Measurements from ENCODE around the gene ITPK1. TPM values are rescaled to one million over a fixed set of nuclear protein-coding genes. Genes with fewer than 3 reads are reported as not detected.

ITPK1 gene
- total and polyA plus RNA-seq, 12 donors: 47.1 to 152 (median 92.7) TPM

- ATAC-seq (no peak), DNase-seq (no peak)
- H3K4me1 ChIP-seq: peaks cover 4 to 37% (median 24%) of the 10 kb centered on the region in 9 donors
- intact Hi-C loops (cut with DNase I): no loop called here
- TF ChIP-seq, protein P1, sequence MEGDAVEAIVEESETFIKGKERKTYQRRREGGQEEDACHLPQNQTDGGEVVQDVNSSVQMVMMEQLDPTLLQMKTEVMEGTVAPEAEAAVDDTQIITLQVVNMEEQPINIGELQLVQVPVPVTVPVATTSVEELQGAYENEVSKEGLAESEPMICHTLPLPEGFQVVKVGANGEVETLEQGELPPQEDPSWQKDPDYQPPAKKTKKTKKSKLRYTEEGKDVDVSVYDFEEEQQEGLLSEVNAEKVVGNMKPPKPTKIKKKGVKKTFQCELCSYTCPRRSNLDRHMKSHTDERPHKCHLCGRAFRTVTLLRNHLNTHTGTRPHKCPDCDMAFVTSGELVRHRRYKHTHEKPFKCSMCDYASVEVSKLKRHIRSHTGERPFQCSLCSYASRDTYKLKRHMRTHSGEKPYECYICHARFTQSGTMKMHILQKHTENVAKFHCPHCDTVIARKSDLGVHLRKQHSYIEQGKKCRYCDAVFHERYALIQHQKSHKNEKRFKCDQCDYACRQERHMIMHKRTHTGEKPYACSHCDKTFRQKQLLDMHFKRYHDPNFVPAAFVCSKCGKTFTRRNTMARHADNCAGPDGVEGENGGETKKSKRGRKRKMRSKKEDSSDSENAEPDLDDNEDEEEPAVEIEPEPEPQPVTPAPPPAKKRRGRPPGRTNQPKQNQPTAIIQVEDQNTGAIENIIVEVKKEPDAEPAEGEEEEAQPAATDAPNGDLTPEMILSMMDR (IDR thresholded peaks at IDR 0.05): no peak
- peaks cover 0 to 85% (median 0%) of the 10 kb centered on the region in 9 donors for H3K36me3 ChIP-seq
- H3K4me3 ChIP-seq: no peak overlapping the region
- no peaks in the 10 kb centered on the region for H3K27me3 ChIP-seq
- 90 to 94% methylated on average over 12 of the region's 12 CpGs for WGBS, 2 donors
- H3K27ac ChIP-seq: no peak overlapping the region
- H3K9me3 ChIP-seq: no peaks in the 10 kb centered on the region
Measured at GRCh38 chr14:92946847-92947545, 168.7 kb downstream of the ITPK1 start.

DNA sequence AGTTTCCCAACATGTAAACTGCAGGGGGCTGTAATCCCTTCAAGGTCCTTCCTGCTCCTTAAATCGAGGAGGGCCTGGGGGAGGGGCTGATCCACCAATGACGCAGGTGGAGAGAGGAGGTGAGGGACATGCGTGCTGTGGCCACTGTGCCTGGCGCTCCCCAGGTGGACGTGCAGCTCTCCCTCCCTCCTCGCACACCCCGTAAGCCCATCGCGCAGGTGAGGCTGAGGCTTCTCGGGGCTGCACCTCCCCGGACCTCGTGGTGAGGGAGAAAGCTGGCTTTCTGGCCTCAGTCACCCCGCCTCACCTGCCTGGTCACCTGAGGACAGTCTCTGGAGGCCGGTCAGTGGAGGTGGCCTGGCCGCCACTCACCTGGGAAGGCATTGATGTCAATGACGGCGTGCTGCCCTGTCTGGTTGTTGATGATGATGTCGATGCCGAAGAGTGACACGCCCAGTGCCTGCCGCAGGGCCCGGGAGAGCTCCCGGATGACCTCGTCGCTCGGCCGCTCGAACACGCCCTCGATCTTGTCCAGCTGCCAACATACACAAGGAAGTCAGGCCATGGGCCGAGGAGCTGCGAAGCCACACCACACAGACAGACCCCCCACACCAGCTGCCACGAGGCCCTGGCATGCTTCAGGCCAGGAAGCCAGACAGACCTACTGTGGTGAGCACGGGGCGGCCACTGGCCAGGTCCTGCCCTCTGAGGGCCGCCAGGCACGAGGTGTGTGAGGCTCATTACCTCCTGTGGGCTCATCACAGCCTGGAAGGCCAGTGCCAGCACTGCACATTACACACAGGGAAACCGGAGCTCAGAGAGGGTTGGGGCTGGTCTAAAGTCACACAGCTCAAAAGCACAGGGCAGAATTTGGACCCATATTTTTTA, 169.5 kb downstream of the ITPK1 start:
- Histone ChIP-seq H3K27me3 (no peaks in the 10 kb centered on the region), H3K4me3 (no peak overlapping the region), H3K9me3 (no peaks in the 10 kb centered on the region), H3K4me1 (peaks cover 4 to 31% (median 21%) of the 10 kb centered on the region in 9 donors), H3K36me3 (peaks cover 0 to 89% (median 0%) of the 10 kb centered on the region in 9 donors), H3K27ac (no peak overlapping the region)
- DNase-seq (peak; percentile 52 to 54), ATAC-seq (peak in 7 of 8 donors; percentile 4 to 47 (median 34))
- intact Hi-C loops (cut with DNase I): no loop called here
- 59 to 62% methylated on average over 38 of the region's 38 CpGs for WGBS, 2 donors
- TF ChIP-seq, protein P1 (IDR thresholded peaks at IDR 0.05): no peak

- no peak overlapping the region for H3K4me3 ChIP-seq
- ATAC-seq: no peak
- intact Hi-C loops (cut with DNase I): no loop called here
- TF ChIP-seq, protein P1 (IDR thresholded peaks at IDR 0.05): no peak
- DNase-seq: no peak
- H3K9me3 ChIP-seq: no peaks in the 10 kb centered on the region
- H3K36me3 ChIP-seq: peaks cover 0 to 88% (median 0%) of the 10 kb centered on the region in 9 donors
- no peaks in the 10 kb centered on the region for H3K27me3 ChIP-seq
- no peak overlapping the region for H3K27ac ChIP-seq
- WGBS, 2 donors: 89 to 91% methylated on average over 12 of the region's 12 CpGs
- peaks cover 2 to 27% (median 15%) of the 10 kb centered on the region in 9 donors for H3K4me1 ChIP-seq
Measured at GRCh38 chr14:92945544-92945943, 170.2 kb downstream of the ITPK1 start.

DNA sequence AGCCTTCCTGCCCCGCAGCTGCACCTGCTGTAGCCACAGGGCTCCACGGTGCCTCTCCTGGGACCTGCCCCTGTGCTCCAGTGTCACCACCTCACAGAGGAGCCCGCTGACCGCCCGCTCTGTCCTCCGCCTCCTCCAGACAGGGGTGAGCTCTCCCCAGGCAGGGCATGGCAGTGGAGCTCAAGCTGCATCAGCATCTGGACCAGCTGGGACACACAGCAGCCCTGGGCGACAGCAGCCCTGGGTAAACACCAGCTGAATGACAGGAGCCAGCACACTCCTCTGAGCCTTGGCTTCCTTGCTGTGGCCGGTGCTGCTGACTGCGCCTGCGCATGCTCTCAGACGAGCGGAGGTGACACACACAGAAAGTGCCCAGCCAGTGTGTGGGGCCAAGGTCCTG, 170.7 kb downstream of the ITPK1 start:
- TF ChIP-seq, protein P1 (IDR thresholded peaks at IDR 0.05): no peak
- DNase-seq: no peak
- no peak overlapping the region for H3K27ac ChIP-seq
- H3K36me3 ChIP-seq: peaks cover 0 to 86% (median 0%) of the 10 kb centered on the region in 9 donors
- H3K27me3 ChIP-seq: no peaks in the 10 kb centered on the region
- no peaks in the 10 kb centered on the region for H3K9me3 ChIP-seq
- no peak for ATAC-seq
- H3K4me3 ChIP-seq: no peak overlapping the region
- intact Hi-C loops (cut with DNase I): no loop called here
- H3K4me1 ChIP-seq: peaks cover 0 to 22% (median 9%) of the 10 kb centered on the region in 9 donors
- 94 to 95% methylated on average over 12 of the region's 12 CpGs for WGBS, 2 donors

Data from heart right ventricle (tissue), 16 donors.